ENCODE measurements around the gene ZP1. TPM values are rescaled to one million over a fixed set of nuclear protein-coding genes. Genes with fewer than 3 reads are reported as not detected.
A peak's percentile ranks its signal among the peaks of the same experiment; 100 is the strongest.

ZP1 gene
- total RNA-seq, 3 donors from 2014 or later (not counting 1 experiment from before 2014, with no cell fraction given): 0.35 TPM; not detected in 2

DNA sequence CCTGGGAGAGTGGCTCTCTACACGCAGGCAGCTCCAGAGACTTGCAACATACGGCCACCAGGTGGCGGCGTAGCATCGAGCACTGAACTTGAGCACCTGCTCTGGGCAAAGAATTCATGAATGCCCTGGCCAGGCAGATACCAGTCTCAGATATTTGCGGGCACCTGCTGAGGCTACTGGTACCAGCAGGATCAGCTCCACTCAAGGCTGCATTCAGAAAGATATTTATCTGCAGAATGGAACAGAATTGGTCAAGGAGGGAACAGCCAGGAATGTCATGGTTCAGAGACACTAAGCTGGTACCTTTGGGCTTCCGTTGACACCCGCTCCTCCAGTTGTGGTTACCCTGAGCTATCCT lies 36.2 kb upstream of the ZP1 start:
- no peaks in the 10 kb centered on the region for H3K9me3 ChIP-seq (ENCODE audit: control insufficient read depth, insufficient read depth, low read length)
- peaks cover 10% of the 10 kb centered on the region for H3K4me1 ChIP-seq (ENCODE audit: control insufficient read depth, insufficient read depth, low read length)
- DNase-seq: peak; percentile 74 to 91
- WGBS (ENCODE audit: insufficient coverage): 22% methylated on average over 8 of the region's 8 CpGs
- no peaks in the 10 kb centered on the region for H3K36me3 Mint-ChIP-seq
- intact Hi-C loops (cut with micrococcal nuclease): loop anchor here (1.0 kb wide), 3 partner anchors 68 to 356 kb away; no protein-coding TSS in a partner anchor
- TF ChIP-seq, protein P1, sequence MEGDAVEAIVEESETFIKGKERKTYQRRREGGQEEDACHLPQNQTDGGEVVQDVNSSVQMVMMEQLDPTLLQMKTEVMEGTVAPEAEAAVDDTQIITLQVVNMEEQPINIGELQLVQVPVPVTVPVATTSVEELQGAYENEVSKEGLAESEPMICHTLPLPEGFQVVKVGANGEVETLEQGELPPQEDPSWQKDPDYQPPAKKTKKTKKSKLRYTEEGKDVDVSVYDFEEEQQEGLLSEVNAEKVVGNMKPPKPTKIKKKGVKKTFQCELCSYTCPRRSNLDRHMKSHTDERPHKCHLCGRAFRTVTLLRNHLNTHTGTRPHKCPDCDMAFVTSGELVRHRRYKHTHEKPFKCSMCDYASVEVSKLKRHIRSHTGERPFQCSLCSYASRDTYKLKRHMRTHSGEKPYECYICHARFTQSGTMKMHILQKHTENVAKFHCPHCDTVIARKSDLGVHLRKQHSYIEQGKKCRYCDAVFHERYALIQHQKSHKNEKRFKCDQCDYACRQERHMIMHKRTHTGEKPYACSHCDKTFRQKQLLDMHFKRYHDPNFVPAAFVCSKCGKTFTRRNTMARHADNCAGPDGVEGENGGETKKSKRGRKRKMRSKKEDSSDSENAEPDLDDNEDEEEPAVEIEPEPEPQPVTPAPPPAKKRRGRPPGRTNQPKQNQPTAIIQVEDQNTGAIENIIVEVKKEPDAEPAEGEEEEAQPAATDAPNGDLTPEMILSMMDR (IDR thresholded peaks at IDR 0.05): peak; percentile 96
- peak; percentile 82 to 95 (median 95) for ATAC-seq
- H3K27ac ChIP-seq (ENCODE audit: low read length): no peak overlapping the region
- peaks cover 0 to 15% of the 10 kb centered on the region in 2 donors for H3K27me3 Mint-ChIP-seq (ENCODE audit: low read depth in 2 of 2)
- peaks cover 0 to 5% of the 10 kb centered on the region in 2 donors for H3K4me1 Mint-ChIP-seq
- no peaks in the 10 kb centered on the region for H3K36me3 ChIP-seq (ENCODE audit: control insufficient read depth, insufficient read depth, low read length)
- peak overlapping the region in 1 of 2 donors; percentile 82 for H3K27ac Mint-ChIP-seq
- no peaks in the 10 kb centered on the region for H3K27me3 ChIP-seq (ENCODE audit: control insufficient read depth, insufficient read depth, low read length)
- no peaks in the 10 kb centered on the region for H3K9me3 Mint-ChIP-seq
- no peak overlapping the region for H3K4me3 ChIP-seq (ENCODE audit: low read length)
- H3K4me3 Mint-ChIP-seq: no peak overlapping the region

DNA sequence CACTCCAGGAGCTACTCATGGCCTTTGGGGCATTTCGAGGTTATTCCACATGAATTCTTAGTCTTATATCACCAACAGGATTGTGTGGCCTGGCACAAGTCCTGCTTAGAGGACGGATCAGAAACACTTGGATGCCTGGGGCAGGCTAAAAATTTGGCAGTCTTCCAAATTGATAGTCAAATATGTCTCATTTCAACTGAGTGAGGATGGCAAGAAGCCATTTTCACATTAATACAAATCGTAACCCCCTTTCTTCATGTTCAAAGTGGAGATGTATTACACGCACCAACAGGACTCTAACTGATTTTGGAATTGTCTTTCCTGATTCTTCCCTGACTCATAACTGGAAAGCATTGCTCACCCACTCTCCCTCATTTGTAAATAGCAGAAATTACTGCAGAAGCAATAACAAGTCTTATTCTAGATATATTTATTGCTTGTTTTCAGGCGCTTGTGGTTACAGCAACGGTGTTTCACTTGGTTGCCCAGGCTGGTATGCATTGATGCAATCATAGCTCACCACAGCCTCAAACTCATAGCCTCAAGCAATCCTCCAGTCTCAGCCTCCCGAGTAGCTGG lies 35.8 kb upstream of the ZP1 start:
- TF ChIP-seq, protein P1 (IDR thresholded peaks at IDR 0.05): no peak
- Mint-ChIP-seq H3K4me3 (no peak overlapping the region), H3K36me3 (no peaks in the 10 kb centered on the region), H3K4me1 (peaks cover 0 to 5% of the 10 kb centered on the region in 2 donors), H3K9me3 (no peaks in the 10 kb centered on the region), H3K27ac (no peak overlapping the region), H3K27me3 (ENCODE audit: low read depth in 2 of 2) (peaks cover 0 to 15% of the 10 kb centered on the region in 2 donors)
- Histone ChIP-seq H3K27ac (ENCODE audit: low read length) (no peak overlapping the region), H3K9me3 (ENCODE audit: control insufficient read depth, insufficient read depth, low read length) (no peaks in the 10 kb centered on the region), H3K27me3 (ENCODE audit: control insufficient read depth, insufficient read depth, low read length) (no peaks in the 10 kb centered on the region), H3K4me1 (ENCODE audit: control insufficient read depth, insufficient read depth, low read length) (peaks cover 12% of the 10 kb centered on the region), H3K4me3 (ENCODE audit: low read length) (no peak overlapping the region), H3K36me3 (ENCODE audit: control insufficient read depth, insufficient read depth, low read length) (no peaks in the 10 kb centered on the region)
- intact Hi-C loops (cut with micrococcal nuclease): loop anchor here (1.0 kb wide), 3 partner anchors 68 to 356 kb away; no protein-coding TSS in a partner anchor
- ATAC-seq (no peak), DNase-seq (no peak)
- WGBS (ENCODE audit: insufficient coverage): 78% methylated on average over 7 of the region's 7 CpGs

DNA sequence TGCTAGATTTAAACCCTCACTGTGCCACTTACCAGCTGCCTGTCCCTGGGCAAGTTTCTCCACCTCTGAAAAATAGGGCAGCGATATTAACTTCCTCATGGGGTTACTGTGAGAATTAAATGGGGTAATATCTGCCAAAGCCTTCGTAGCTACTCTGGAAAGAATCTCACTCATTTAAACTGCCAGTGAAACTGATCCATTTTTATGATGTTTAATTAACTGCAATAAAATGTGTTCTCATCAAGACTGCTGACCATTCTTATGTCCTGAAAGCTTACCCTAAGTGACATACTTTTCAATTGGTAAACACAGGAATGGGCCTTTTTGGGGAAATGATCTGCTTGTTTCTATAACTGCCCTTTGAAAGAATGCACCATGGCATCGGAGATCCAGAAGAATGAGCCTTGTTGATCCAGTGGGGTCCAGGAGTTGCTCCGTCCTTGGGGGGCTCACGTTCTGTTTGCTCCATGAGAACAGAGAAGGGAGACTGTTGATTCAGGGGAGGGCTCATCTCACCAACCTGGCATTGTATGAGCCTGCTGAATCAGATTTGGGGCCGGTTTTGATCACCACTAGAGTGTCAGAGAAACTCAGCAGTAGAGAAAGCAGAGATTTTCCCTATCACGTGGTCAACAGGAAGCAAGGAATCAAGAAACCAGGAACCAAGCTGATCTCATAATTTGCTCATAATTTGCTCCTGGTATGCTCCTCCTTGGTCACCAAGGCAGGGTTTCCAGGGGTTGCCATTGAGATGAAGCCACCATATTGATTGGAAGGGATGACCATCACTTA lies 32.4 kb upstream of the ZP1 start:
- Histone ChIP-seq H3K4me1 (ENCODE audit: control insufficient read depth, insufficient read depth, low read length) (peaks cover 12% of the 10 kb centered on the region), H3K4me3 (ENCODE audit: low read length) (no peak overlapping the region), H3K27me3 (ENCODE audit: control insufficient read depth, insufficient read depth, low read length) (no peaks in the 10 kb centered on the region), H3K9me3 (ENCODE audit: control insufficient read depth, insufficient read depth, low read length) (no peaks in the 10 kb centered on the region), H3K27ac (ENCODE audit: low read length) (no peak overlapping the region), H3K36me3 (ENCODE audit: control insufficient read depth, insufficient read depth, low read length) (no peaks in the 10 kb centered on the region)
- TF ChIP-seq, protein P1 (IDR thresholded peaks at IDR 0.05): no peak
- intact Hi-C loops (cut with micrococcal nuclease): no loop called here
- Mint-ChIP-seq H3K4me1 (peaks cover 0 to 5% of the 10 kb centered on the region in 2 donors), H3K36me3 (no peaks in the 10 kb centered on the region), H3K4me3 (no peak overlapping the region), H3K27ac (peak overlapping the region in 1 of 2 donors; percentile 43), H3K9me3 (no peaks in the 10 kb centered on the region), H3K27me3 (ENCODE audit: low read depth in 2 of 2) (peaks cover 0 to 12% of the 10 kb centered on the region in 2 donors)
- no peak for ATAC-seq
- WGBS (ENCODE audit: insufficient coverage): 70% methylated on average over 7 of the region's 7 CpGs
- no peak for DNase-seq

Measured in natural killer cell (primary cell).